Peyer's patch (tissue), 4 donors: ENCODE results near the gene SLC35A2.

Source experiments
- POLR2A ChIP-seq, 2 donors: fragments of 450-650 bp; IDR thresholded peaks; one replicate each; pipeline ENCODE4 v1.5.1; 2017; ENCODE audit warnings: antibody characterized with exemption in 2 of 2, mild to moderate bottlenecking in 2 of 2, moderate library complexity in 2 of 2
- TF ChIP-seq, protein P1 (sequence below), 6 experiments: fragments of 450-650 bp in 4 of 6; fragments of 200-600 bp in 2 of 6; sonication (generic) in 1 of 6; IDR thresholded peaks; one replicate each; pipeline ENCODE4 v1.5.1; 2017 to 2019; ENCODE audit warnings: antibody characterized with exemption in 6 of 6, mild to moderate bottlenecking in 3 of 6, moderate library complexity in 1 of 6

- TF ChIP-seq, protein P1, sequence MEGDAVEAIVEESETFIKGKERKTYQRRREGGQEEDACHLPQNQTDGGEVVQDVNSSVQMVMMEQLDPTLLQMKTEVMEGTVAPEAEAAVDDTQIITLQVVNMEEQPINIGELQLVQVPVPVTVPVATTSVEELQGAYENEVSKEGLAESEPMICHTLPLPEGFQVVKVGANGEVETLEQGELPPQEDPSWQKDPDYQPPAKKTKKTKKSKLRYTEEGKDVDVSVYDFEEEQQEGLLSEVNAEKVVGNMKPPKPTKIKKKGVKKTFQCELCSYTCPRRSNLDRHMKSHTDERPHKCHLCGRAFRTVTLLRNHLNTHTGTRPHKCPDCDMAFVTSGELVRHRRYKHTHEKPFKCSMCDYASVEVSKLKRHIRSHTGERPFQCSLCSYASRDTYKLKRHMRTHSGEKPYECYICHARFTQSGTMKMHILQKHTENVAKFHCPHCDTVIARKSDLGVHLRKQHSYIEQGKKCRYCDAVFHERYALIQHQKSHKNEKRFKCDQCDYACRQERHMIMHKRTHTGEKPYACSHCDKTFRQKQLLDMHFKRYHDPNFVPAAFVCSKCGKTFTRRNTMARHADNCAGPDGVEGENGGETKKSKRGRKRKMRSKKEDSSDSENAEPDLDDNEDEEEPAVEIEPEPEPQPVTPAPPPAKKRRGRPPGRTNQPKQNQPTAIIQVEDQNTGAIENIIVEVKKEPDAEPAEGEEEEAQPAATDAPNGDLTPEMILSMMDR (IDR thresholded peaks at IDR 0.05) = no peak
- no peak for TF ChIP-seq POLR2A (IDR thresholded peaks at IDR 0.05)
Observed at GRCh38 chrX:48902776-48903175, 8.7 kb downstream of the SLC35A2 start.
